SHP77 (cell line): ENCODE measurements around the gene ADD2.

Experiments
- DNase-seq, 2 experiments: peaks; one replicate each; lab custom pipeline; 2025; lab: John Stamatoyannopoulos, UW

ADD2 gene

DNA sequence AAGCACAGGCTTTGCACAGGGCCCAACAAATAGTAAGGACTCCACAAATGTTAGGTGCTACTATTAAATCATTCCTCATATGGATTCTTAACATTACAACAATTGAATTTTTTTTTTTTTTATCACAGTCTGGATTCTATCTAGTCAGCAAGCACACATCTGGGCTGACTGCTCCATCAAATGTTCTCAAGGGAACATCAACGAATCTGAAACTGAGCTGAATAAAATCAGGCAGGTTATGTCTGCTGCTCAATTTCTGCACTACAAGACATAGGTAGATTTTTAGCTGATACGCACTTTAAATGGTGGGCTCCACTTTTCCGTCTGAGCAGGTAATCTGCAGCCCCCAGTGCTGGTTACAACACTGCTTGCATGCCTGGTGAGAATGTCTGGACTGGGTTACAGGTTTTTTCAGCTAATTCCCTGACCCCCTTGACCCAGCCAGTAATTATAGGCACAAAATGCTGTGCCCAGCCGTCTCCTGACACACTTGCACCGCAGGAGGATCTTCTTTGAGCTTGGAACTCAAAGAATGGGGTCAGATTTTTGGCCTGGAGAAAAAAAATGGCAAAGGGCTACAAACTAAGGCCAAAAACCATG is 44.6 kb downstream of the ADD2 start:
- no peak for DNase-seq

DNA sequence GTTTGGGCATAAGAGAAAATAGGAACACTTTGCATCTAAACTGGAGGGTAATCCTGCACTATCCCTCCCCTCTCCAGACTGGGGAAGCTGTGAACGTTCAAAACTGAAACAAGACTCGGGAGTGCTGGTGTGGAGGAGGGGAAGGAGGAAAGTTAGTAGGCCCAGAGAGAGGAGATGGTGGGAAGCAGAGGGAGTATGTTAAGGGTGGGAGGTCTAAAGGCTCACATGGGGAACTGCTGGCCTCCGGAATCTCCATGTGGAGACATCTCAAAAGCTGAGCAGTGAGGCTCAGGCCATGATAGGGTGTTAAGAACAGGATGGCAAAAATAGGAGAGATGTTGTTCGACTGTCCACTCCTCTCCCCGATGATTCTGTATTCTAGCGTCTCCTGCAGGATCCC is 47.9 kb downstream of the ADD2 start:
- DNase-seq: no peak

DNA sequence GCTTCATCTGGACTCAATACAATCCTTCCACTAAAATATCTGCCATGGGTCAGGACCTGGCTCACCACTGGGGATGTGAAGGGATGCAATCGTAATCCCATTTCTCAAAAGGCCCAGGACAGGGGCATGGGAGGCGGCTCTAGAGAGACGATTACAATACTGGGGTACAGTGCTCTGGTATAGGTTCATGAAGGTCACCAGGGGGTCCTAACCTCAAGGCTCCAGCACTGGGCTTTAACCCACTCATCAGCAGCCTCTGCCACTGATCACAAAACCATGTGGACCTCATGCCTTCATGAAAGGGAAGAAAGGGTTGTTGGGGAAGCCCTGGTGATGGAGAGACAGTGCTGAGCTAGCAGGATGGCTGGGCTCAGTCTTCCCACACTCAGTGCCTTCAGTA is 48.8 kb downstream of the ADD2 start:
- DNase-seq: no peak

DNA sequence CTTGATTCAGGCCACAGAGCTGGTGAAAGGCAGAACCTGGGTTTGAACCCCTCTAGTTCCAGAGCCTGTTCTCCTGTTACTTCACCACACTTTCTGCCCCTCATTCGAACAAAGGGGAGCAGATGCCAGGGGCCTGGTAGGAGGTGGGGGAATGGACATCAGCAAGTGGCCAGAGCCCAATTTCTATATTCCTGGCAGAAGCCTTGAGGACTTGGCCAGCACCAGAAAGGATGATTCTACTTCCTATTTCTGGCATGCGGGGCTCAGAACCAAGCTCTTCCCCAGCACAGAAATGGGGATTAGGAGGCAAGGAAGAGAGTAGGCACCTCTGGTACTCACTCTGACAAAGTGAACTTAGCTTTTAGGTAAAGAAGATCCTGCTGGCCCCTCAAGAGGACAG is 49.3 kb downstream of the ADD2 start:
- no peak for DNase-seq

DNA sequence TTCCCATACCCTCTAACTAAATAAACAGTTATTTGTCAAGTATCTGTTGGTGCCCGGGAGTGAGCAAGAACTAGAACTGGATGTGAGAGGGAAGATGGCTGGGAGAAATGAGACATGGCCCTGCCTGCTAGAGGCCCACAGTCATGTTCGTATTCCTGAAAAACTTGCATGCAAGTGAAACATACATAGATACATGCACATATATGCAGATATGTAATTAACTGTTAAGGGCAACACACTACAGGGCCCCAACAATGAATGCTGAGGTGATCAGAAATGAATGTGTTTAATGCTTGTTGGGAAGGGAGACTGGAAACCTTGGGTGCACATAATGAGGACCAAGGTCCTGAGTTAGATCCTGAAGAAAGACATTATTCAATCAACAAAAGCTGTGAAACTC is 49.8 kb downstream of the ADD2 start:
- DNase-seq: no peak

DNA sequence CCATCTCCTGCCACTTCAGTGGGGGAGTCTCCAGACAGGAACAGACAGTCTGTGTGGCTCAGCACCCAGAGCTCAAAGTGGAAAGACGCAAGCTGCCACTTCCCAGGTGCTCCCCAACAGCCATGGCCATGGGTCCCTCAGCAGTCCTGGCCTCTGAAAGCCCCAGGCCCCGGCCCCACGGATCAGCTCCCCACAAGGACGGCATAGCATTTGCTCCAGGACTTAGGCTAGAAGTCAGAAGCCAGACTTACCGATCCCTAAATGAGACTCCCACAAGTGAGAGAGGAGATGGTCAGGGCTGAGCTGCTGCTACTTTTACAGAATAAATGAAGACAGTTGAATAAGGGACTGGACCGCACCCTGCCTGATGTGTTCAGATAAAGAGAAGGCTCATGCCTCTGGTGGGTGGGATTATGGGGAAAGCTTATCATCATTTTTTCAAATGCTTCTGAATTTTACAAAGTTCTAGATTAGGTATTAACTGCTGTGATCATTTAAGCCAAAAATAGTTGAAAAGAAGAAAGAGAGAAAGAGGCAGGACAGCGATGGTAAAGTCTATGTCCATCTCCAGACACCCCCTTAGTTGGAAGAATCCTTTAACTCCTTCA is 50.5 kb downstream of the ADD2 start:
- DNase-seq: no peak

DNA sequence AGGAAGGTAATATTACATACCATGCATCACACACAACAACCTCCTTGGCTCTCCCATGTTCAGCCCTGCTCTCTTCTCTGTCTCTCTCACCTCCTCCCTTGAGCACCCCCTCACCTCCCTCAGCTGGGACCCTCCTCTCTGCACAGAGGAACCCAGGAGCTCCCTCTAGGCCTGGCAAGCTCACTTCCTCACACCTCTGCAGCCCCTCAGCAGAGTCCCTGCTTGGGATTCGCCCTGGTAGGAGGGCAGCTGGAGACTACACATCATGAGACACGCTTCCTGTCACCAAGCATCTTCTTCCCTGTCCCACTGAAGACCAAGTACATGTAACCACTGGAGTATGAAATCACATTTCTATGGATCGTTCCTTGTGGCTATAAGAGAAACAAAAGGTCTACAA is 51.0 kb downstream of the ADD2 start:
- DNase-seq: no peak

DNA sequence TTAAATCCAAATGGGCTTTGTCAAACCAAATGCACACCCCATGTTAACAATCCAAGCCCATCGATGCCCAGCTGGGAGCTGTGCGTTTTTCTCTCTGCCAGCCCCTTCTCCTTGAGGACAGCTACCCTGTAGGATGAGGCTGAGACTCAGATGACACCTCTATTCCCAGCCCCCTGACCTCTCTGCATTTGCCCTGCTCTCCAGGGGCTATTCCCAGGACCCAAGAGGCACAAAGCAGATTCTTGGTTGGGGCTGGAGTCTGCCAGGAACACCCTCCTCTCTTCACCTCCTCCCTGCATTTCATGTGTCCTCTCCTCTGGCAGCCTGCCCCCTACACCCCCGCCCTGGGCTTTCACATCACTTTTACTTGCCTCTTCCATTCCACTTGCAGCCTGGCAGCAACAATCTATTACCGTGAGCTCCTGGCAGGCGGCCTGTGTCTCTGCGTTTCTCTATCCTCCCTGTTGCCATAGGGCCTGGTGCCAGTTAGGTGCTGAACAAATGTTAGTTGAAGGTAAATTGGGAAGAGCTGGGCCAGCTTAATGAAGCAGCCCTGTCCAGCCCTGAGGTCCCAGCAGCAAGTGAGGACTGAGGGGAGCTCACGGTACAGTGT is 51.8 kb downstream of the ADD2 start:
- DNase-seq: no peak

DNA sequence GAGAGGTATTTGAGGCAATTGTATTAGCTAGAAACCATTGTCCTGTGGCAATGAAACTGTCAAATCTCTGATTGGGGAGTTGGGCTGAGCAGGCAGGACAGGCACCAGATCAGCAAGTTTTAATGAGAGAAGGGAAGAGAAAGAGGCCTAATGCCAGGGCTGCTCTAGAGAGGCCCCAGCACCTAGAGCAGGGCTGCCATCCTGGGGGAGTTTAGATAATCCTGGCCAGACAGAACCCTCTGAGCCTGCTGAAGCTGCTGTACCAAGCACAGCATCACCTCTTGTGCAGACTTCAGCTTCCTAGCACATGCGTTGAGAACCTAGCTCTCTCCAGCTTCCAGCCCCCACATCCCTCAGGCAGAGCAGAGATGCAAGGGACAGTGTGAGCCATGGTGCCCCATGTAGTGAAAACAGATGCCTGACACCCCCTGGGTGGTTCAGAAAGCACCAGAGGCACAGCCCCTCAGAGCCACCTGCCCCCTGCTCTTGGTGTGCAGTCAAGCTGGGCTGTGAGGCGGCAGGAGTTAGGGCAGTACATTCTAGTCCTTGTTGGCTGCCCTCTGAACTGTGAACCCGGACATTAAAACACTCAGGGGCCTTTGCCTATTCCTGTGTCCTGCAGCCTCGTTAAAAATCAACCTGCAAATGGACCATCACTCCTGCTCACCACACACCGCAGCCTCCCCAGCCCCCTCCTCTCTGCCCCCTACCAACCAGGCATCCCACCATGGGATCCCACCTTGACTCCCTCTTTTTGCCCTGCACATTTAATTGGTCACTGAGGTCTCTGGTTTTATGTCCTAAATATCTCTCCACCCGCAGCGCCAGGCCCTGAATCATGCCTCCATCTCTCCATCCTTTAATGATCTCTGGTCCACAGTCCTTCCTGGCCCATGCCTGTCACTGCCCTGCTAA is 52.7 kb downstream of the ADD2 start:
- DNase-seq: no peak

DNA sequence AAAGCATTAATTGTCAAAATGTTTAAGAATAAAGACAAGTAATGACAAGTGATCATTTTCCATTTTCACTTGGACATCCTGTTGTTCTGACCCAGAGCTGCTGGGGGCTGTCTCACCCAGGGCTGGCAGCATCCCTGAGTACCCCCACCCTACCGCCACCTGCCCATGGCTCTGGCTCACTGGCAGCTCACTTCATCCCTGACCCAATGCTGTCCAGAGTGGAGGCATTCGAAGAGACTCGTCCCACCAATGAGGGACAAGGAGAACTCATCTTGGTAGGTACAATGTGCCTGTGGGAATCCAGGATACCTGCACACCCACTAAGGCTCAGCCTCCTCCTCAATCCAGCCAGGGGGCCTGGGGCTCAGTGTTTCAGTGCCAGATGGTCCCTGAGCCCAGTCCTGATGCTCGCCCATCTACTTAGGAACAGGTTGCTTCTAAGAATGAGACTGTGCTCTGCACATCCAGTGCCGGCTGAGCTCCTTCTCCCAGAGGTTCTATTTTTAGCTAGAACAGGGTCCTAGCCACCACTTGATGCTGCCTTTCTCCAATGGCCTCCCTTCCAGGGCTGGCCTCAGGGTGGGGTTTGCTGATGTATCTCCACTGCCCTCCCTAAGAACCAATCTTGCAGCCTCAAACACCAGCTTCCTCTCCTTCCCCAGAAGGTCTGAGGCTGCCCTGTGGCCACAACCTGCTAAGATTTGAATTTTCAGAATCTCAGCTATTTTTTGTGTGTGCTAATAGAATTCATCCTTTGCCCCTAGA is 53.7 kb downstream of the ADD2 start:
- DNase-seq: no peak

DNA sequence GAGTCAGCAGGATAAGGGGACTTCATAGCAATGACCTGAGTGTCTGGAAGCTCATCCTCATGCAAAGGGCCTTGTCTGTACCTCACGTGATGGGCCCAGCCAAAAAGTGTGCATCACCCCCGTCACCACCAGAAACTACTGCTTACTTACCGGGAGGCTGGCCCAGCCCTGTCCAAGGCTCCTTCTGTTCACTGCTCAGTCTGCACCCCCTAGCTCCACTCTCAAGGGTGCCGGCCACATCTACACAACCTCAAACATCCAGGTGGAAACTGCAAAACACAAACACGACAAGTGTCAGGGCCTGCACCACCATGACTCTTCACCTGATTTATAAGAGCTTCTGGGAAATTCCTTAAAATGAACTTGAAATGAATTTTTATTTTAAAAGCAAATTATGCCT is 55.1 kb downstream of the ADD2 start:
- DNase-seq: no peak

DNA sequence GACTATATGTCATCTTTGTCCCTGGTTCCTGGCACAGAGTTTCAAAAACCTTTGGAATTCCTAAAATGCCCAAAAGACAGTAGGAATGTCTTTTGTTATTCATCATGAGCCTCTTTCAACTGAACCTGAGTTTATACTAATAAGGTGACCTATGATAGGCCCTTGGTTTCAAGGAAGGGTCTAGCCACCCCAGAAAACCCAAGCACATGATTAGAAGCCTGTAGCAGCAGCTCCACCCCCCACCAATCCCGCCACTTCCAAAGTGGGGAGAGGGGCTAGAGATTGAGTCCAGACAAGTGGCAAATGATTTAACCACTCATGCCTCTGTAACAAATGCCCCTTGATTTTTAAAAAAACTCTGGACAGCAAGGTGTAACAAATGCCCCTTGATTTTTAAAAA is 56.8 kb downstream of the ADD2 start:
- no peak for DNase-seq

DNA sequence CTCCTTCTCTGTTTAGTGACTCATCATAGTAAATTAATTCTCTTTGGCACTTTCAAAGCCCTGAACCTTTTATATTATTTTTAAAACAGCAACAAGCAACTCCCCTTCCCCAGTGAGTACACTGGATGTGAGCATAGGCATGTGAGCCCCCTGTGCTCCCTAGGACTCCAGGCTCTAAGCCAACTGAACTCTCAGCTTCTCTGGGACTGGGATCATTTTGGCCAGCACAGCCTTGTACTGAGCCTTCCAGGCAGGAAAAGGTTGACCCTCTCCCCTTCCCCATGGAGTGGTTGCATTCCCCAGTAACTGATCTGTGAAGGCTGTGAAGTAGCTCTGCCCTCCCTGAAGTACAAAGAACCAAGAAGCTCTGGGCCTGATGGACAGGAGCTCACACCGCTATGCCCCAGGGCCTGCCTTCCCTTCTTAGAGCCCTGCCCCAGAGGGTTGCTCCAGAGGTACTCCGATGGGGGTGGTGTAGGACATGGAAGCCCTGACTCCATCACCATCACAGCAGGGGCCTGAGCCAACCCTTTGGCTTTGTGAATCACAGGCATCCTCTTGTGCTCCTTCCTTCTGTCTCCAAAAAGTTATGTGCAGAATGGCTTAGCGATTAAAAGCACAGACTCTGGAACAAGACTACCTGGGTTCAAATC is 57.8 kb downstream of the ADD2 start:
- no peak for DNase-seq

DNA sequence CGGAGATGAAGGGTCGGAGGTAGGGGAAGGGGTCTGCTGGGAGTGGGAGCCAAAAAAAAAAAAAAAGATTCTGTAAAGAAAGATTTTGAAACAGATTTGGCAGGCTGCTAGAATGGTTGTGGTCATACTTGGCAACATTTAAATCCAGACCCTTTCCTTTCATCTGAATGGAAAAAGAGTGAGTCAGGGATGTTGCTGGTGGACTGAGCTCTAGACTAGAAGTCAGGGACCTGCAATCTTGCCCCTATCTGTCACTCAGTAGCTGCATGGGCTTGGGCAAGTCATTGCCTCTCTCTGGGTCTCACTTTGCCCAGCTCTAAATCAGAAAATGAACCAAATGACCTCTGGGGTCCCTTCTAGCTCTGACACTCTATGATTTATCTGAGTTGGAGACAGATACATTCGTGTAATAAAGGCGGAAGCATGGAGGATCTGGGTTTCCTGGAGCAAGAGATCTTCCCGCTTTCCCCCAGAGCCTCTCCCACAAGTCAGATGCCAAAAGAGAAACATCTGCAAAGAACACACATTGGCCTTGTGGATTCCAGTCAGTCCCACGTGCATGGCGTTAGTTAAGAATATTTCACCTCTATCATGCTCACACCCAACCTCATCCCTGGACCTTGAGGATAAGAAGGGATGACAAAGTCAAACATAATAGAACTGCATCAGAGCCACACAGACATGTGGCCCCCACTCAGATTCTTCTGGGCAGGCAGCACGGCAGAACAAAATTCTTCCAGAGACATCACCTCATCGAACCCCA is 58.5 kb downstream of the ADD2 start:
- DNase-seq: no peak

DNA sequence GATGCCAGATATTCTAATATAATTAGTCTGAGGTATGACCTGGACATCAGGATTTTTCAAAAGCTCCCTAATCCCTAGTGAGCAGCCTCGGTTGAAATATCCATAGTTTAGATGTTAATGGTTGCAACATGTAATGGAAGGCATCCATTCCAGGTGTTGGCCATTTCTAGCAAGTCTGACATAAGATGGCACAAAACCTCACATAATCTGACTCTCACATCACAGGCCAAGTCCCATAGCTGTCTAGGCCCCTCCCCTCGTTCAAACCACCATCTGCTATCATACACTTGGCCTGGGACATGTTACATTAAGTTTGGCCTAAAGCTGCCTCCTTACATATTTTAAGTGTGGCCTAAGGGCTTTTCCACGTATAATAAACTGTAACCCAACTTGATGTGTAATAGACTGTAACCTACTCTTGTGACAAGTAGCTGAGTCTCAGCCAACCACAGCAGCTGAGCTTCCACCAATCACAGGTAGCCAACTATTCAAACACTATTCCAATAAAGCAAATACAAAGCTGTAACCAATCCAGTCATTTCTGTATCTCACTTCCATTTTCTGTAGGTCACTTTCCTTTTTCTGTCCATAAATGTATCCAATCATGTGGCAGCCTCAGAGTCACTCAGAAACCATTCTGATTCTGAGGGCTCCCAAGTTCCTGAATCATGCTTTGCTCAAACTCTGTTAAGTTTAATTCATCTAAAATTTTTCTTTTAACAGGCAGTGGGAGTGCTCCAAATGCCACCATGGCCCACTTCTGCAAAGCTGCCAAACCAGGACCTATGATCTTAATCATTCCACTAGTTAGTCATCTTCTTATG is 59.4 kb downstream of the ADD2 start:
- no peak for DNase-seq

DNA sequence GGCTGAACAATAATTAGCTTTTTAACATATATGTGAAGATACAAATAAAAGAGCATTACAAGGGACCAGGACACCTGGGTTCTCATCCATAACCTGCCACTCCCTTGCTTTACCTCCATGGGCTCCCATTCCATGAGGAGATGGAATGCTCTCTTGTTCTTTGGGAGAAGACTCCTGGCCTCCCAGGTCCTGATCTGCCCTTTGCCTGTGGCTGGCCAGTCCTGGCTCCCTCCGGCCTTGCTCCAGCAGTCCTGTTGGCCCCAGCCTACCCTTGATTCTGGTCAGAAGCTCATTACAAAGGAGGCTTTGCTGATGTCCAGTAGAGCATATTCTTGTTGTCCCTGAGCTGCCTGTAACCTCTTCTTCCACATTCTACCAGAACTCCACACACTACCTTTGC is 60.3 kb downstream of the ADD2 start:
- DNase-seq: no peak

DNA sequence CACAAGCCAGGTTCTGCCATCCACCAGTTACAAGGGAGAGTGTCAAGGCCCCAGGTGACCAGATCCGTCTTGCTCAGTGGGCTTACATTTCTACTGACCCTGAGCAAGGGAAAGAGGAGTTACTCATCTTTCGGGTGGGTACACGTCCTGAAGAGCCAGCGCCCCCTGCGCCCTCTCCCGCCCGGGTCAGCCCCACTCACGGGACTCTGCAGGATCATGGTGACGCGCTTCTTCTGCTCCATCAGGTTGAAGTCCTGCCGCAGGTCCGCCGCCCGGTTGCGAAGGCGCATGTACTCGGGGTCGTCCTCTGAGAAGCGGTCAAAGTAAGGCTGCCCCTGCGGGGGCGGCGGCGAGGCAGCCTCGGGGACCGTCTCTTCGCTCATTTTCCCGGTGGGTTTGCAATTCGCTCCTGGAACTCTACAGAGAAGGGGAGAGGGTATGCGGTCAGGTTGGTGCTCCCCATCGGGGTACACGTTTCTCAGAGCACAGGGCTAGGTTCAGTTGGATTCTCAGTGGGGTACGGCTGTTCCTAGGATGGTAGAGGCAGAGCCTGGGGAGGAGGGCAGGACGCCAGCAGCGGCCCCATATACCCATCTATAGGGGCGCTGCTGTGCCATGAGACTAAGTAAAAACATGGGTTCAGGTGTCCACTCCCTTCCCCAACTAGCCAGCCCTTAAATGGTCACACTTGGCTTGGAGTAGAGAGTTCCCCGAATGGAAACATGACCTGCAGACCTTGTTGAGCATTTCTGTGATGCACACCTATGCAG is 61.8 kb downstream of the ADD2 start:
- no peak for DNase-seq

DNA sequence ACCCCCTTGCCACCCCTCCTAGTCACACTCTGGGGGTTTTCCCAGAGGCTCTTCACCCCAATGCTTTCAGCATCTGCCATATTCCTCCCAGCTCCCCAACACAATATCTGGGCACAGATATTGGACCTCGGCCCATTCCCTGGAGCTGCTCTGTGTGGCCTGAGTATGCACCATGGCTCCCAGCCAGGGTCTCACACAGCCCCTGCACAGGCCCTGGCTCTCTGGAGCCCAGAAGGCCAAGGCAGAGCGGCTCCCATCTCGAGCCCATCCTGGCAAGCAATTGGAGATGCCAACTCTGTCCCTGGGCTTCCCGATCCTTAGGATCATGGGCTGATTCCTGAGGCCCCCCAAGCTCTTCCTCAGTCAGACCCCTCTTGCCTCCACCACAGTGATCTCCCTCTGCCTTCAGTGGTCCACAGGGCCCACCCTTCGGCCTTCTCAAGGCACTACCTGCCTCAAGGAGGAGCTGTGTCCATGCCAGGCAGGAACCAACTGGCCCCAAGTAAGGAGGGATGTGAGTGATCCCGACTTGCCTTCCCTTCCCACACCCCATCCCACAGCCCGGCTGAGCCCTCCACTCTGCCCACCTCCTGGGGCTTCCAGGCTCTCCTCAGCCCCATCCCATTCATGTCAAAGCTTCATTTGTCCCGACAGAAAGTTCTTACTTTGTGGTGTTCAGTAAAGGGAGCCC is 62.7 kb downstream of the ADD2 start:
- no peak for DNase-seq
